Liver (tissue), 9 donors: ENCODE results near the gene ATP6V1C2. TPM values are rescaled to one million over a fixed set of nuclear protein-coding genes. Genes with fewer than 3 reads are reported as not detected.

Source experiments
- DNase-seq: peaks from one replicate; pipeline ENCODE4 v3.0.0-alpha.2; 2017; ENCODE audit warnings: low spot score
- H3K27ac ChIP-seq, 2 donors: one replicate each; pipeline ENCODE4 v1.7.0; 2013; ENCODE audit warnings: inconsistent platforms in 2 of 2, low read length in 2 of 2, control low read depth in 1 of 2, low read depth in 1 of 2, mild to moderate bottlenecking in 1 of 2
- H3K27me3 ChIP-seq, 4 donors: one replicate each; pipeline versions ENCODE4 v1.6.1 to v1.7.0; 2013; ENCODE audit warnings: low read length in 3 of 4, inconsistent platforms in 1 of 4, mild to moderate bottlenecking in 1 of 4, moderate library complexity in 1 of 4; ENCODE audit not compliant: control insufficient read depth in 4 of 4, insufficient read depth in 4 of 4
- H3K36me3 ChIP-seq, 4 donors: one replicate each; pipeline versions ENCODE4 v1.6.1 to v1.7.0; 2013; ENCODE audit warnings: low read length in 3 of 4, mild to moderate bottlenecking in 3 of 4, low read depth in 1 of 4, moderate library complexity in 1 of 4; ENCODE audit not compliant: control insufficient read depth in 4 of 4, insufficient read depth in 3 of 4
- H3K4me1 ChIP-seq, 4 donors: one replicate each; pipeline versions ENCODE4 v1.6.1 to v1.7.0; 2013; ENCODE audit warnings: low read length in 3 of 4, mild to moderate bottlenecking in 3 of 4, moderate library complexity in 1 of 4; ENCODE audit not compliant: control insufficient read depth in 4 of 4, insufficient read depth in 4 of 4
- H3K4me3 ChIP-seq, 3 donors: one replicate each; pipeline versions ENCODE4 v1.6.1 to v1.7.0; 2013; ENCODE audit warnings: low read length in 3 of 3, control low read depth in 1 of 3, low read depth in 1 of 3, mild to moderate bottlenecking in 1 of 3
- H3K9ac ChIP-seq, 2 donors: one replicate each; pipeline ENCODE4 v1.7.0; 2013; ENCODE audit warnings: low read length in 2 of 2, mild to moderate bottlenecking in 2 of 2, moderate library complexity in 2 of 2, control low read depth in 1 of 2, low read depth in 1 of 2
- H3K9me3 ChIP-seq, 4 donors: one replicate each; pipeline versions ENCODE4 v1.6.1 to v1.7.0; 2013; ENCODE audit warnings: low read length in 3 of 4; ENCODE audit not compliant: control insufficient read depth in 4 of 4
- EGR1 ChIP-seq, 2 donors: IDR thresholded peaks; 2 replicates each; pipeline ENCODE4 v1.6.1; 2016 to 2018; ENCODE audit warnings: antibody characterized with exemption in 2 of 2, low read depth in 2 of 2
- FOXA1 ChIP-seq: IDR thresholded peaks from 2 replicates; pipeline ENCODE4 v1.6.1; 2016; ENCODE audit warnings: antibody characterized with exemption
- FOXA2 ChIP-seq: IDR thresholded peaks from 2 replicates; pipeline ENCODE4 v1.6.1; 2016; ENCODE audit warnings: antibody characterized with exemption
- GABPA ChIP-seq, 2 donors: IDR thresholded peaks in 1 of 2; conservative IDR thresholded peaks in 1 of 2; 2 replicates each; pipeline ENCODE4 v1.6.1; 2016; ENCODE audit warnings: antibody characterized with exemption in 2 of 2, mild to moderate bottlenecking in 1 of 2, moderate library complexity in 1 of 2
- HNF4A ChIP-seq, 2 donors: conservative IDR thresholded peaks; 2 replicates each; pipeline ENCODE4 v1.6.1; 2016; ENCODE audit warnings: antibody characterized with exemption in 2 of 2, mild to moderate bottlenecking in 2 of 2
- HNF4G ChIP-seq: IDR thresholded peaks from 2 replicates; pipeline ENCODE4 v1.6.1; 2016; ENCODE audit warnings: antibody characterized with exemption
- JUND ChIP-seq, 2 donors: IDR thresholded peaks; 2 replicates each; pipeline ENCODE4 v1.6.1; 2016; ENCODE audit warnings: antibody characterized with exemption in 2 of 2
- RAD21 ChIP-seq, 2 donors: IDR thresholded peaks; 2 replicates each; pipeline ENCODE4 v1.6.1; 2016; ENCODE audit warnings: antibody characterized with exemption in 2 of 2, mild to moderate bottlenecking in 2 of 2
- RXRA ChIP-seq, 2 donors: IDR thresholded peaks; 2 replicates each; pipeline ENCODE4 v1.6.1; 2017 to 2018; ENCODE audit warnings: antibody characterized with exemption in 2 of 2, mild to moderate bottlenecking in 1 of 2
- SP1 ChIP-seq: IDR thresholded peaks from 2 replicates; pipeline ENCODE4 v1.6.1; 2018; ENCODE audit warnings: antibody characterized with exemption, mild to moderate bottlenecking
- TAF1 ChIP-seq: conservative IDR thresholded peaks from 2 replicates; pipeline ENCODE4 v1.6.1; 2016; ENCODE audit warnings: antibody characterized with exemption, mild to moderate bottlenecking
- YY1 ChIP-seq: IDR thresholded peaks from 2 replicates; pipeline ENCODE4 v1.6.1; 2016; ENCODE audit warnings: antibody characterized with exemption, mild to moderate bottlenecking
- WGBS: extraction: QIAGEN DNeasy Blood & Tissue Kit; methylation state at CpG from one replicate; pipeline ENCODE4 v1.1.7; 2013; 5-methylcytosine and 5-hydroxymethylcytosine counted together
- polyA plus RNA-seq, 2 donors: library from polyadenylated mRNA; stranded (reverse) in 1 of 2; unstranded in 1 of 2; fragments of 200-250 nt in 1 of 2; fragments of >200 nt in 1 of 2; fragmentation: Nextera tagmentation in 1 of 2; extraction: Ambion mirVana in 1 of 2; gene quantifications; one replicate each; pipeline versions ENCODE4 v1.2.1 to v1.2.3, GENCODE V29; 2013 to 2015
- total RNA-seq, 2 donors: library from RNA; depleted of rRNA; stranded (reverse); fragments of >200 nt; gene quantifications; one replicate each; pipeline ENCODE4 v1.2.3, GENCODE V29; 2014
- TF ChIP-seq, protein P1 (sequence below): IDR thresholded peaks from 2 replicates; pipeline ENCODE4 v1.6.1; 2016; ENCODE audit warnings: antibody characterized with exemption
- TF ChIP-seq, protein P2 (sequence below): fragments of 150-350 bp; IDR thresholded peaks from 2 replicates; pipeline ENCODE4 v1.5.1; 2017; ENCODE audit warnings: improper control_type of control experiment, low read depth, low read length; ENCODE audit not compliant: missing input control
- TF ChIP-seq, protein P3 (sequence below): IDR thresholded peaks from 2 replicates; pipeline ENCODE4 v1.6.1; 2016; ENCODE audit warnings: antibody characterized with exemption, mild to moderate bottlenecking
- TF ChIP-seq, protein P4 (sequence below): IDR thresholded peaks from 2 replicates; pipeline ENCODE4 v1.6.1; 2016; ENCODE audit warnings: antibody characterized with exemption
- TF ChIP-seq, protein P5 (sequence below): IDR thresholded peaks from 2 replicates; pipeline ENCODE4 v1.6.1; 2016; ENCODE audit warnings: antibody characterized with exemption
- donor health status: healthy.
- donor health status: healthy.
- donor health status: healthy.
- donor health status: healthy.
- donor health status: healthy.

ATP6V1C2 gene
- total and polyA plus RNA-seq, 4 donors: 0.08 to 0.66 (median 0.33) TPM

DNA sequence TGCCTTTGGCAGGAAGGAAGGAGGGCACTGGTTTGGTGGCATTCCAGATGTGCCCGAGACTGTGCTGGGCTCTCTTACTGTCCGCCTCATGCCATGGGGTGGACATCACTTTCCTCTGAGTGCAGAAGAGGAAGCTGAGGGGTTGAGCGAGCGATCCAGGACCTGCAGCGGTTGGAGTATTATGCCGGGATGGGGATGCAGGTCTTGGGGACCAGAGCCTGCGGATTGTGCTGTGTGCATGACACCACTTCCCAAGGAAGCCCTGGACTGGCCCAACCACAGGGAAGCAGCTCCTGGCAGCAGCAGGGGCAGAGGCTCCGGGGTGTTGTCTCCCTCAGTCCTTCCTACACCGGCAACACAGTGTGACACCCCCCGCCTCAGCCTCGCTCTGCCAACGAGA, 44.5 kb downstream of the ATP6V1C2 start:
- no peak overlapping the region for H3K4me3 ChIP-seq
- H3K27me3 ChIP-seq: no peaks in the 10 kb centered on the region
- H3K36me3 ChIP-seq: no peaks in the 10 kb centered on the region
- DNase-seq: no peak
- H3K27ac ChIP-seq: no peak overlapping the region
- WGBS: 93% methylated on average over 12 of the region's 12 CpGs
- no peaks in the 10 kb centered on the region for H3K9me3 ChIP-seq
- no peak for TF ChIP-seq TAF1
- TF ChIP-seq RAD21 (IDR thresholded peaks at IDR 0.05): no peak
- TF ChIP-seq, protein P1, sequence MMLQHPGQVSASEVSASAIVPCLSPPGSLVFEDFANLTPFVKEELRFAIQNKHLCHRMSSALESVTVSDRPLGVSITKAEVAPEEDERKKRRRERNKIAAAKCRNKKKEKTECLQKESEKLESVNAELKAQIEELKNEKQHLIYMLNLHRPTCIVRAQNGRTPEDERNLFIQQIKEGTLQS: no peak
- H3K9ac ChIP-seq: no peak overlapping the region
- no peaks in the 10 kb centered on the region for H3K4me1 ChIP-seq

DNA sequence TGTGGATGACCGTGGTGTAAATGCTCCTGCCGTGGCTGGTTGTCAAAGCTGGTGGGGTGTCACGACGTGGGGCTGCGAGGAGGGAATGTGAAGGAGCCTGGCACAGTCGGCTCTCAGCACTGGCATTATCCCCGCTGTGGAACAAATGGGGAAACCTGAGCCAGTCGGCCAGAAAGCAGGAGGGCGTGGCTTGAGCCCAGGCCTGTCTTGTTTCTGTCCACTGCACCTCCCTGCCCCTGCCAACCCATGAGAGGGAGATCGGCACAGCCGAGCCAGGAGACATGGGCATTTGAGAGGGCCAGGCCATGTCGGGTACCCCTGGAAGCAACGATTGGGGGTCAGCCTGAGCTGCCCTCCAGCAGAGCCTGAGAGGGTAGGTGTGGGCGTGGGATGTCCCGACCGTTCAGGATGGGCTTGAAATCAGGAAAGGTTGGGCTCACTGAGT, 46.7 kb downstream of the ATP6V1C2 start:
- TF ChIP-seq EGR1 (IDR thresholded peaks at IDR 0.05; ENCODE audit: low read depth in 2 of 2) (no peak), GABPA (IDR thresholded peaks at IDR 0.05 in 1 of 2, conservative IDR thresholded peaks at IDR 0.05 in 1 of 2) (no peak), YY1 (no peak), FOXA1 (no peak), HNF4G (no peak), HNF4A (conservative IDR thresholded peaks at IDR 0.05) (no peak), FOXA2 (no peak), SP1 (no peak), JUND (IDR thresholded peaks at IDR 0.05) (no peak), RXRA (IDR thresholded peaks at IDR 0.05) (no peak)
- TF ChIP-seq, protein P2, sequence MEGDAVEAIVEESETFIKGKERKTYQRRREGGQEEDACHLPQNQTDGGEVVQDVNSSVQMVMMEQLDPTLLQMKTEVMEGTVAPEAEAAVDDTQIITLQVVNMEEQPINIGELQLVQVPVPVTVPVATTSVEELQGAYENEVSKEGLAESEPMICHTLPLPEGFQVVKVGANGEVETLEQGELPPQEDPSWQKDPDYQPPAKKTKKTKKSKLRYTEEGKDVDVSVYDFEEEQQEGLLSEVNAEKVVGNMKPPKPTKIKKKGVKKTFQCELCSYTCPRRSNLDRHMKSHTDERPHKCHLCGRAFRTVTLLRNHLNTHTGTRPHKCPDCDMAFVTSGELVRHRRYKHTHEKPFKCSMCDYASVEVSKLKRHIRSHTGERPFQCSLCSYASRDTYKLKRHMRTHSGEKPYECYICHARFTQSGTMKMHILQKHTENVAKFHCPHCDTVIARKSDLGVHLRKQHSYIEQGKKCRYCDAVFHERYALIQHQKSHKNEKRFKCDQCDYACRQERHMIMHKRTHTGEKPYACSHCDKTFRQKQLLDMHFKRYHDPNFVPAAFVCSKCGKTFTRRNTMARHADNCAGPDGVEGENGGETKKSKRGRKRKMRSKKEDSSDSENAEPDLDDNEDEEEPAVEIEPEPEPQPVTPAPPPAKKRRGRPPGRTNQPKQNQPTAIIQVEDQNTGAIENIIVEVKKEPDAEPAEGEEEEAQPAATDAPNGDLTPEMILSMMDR: no peak
- TF ChIP-seq, protein P1: no peak
- TF ChIP-seq, protein P3, sequence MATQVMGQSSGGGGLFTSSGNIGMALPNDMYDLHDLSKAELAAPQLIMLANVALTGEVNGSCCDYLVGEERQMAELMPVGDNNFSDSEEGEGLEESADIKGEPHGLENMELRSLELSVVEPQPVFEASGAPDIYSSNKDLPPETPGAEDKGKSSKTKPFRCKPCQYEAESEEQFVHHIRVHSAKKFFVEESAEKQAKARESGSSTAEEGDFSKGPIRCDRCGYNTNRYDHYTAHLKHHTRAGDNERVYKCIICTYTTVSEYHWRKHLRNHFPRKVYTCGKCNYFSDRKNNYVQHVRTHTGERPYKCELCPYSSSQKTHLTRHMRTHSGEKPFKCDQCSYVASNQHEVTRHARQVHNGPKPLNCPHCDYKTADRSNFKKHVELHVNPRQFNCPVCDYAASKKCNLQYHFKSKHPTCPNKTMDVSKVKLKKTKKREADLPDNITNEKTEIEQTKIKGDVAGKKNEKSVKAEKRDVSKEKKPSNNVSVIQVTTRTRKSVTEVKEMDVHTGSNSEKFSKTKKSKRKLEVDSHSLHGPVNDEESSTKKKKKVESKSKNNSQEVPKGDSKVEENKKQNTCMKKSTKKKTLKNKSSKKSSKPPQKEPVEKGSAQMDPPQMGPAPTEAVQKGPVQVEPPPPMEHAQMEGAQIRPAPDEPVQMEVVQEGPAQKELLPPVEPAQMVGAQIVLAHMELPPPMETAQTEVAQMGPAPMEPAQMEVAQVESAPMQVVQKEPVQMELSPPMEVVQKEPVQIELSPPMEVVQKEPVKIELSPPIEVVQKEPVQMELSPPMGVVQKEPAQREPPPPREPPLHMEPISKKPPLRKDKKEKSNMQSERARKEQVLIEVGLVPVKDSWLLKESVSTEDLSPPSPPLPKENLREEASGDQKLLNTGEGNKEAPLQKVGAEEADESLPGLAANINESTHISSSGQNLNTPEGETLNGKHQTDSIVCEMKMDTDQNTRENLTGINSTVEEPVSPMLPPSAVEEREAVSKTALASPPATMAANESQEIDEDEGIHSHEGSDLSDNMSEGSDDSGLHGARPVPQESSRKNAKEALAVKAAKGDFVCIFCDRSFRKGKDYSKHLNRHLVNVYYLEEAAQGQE: no peak
- TF ChIP-seq, protein P4, sequence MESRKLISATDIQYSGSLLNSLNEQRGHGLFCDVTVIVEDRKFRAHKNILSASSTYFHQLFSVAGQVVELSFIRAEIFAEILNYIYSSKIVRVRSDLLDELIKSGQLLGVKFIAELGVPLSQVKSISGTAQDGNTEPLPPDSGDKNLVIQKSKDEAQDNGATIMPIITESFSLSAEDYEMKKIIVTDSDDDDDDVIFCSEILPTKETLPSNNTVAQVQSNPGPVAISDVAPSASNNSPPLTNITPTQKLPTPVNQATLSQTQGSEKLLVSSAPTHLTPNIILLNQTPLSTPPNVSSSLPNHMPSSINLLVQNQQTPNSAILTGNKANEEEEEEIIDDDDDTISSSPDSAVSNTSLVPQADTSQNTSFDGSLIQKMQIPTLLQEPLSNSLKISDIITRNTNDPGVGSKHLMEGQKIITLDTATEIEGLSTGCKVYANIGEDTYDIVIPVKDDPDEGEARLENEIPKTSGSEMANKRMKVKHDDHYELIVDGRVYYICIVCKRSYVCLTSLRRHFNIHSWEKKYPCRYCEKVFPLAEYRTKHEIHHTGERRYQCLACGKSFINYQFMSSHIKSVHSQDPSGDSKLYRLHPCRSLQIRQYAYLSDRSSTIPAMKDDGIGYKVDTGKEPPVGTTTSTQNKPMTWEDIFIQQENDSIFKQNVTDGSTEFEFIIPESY: no peak
- TF ChIP-seq, protein P5, sequence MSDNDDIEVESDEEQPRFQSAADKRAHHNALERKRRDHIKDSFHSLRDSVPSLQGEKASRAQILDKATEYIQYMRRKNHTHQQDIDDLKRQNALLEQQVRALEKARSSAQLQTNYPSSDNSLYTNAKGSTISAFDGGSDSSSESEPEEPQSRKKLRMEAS: no peak
- WGBS: 78% methylated on average over 16 of the region's 16 CpGs
- no peak for DNase-seq
- Histone ChIP-seq H3K36me3 (no peaks in the 10 kb centered on the region), H3K27ac (no peak overlapping the region), H3K9me3 (no peaks in the 10 kb centered on the region), H3K27me3 (no peaks in the 10 kb centered on the region), H3K4me1 (no peaks in the 10 kb centered on the region), H3K4me3 (no peak overlapping the region), H3K9ac (no peak overlapping the region)
